Activated CD8-positive, alpha-beta memory T cell treated with anti-CD3 and anti-CD28 coated beads for 4 hours (primary cell): Measurements from ENCODE around the gene FPGT.
A peak's percentile ranks its signal among the peaks of the same experiment; 100 is the strongest.
"Not testable (repeated sequence)": the region's sequence is repeated elsewhere in the genome, so short reads cannot be mapped to it uniquely, and the experiment has no call there.

Source experiments
- DNase-seq, 2 donors: peaks; one replicate each; pipeline ENCODE4 v3.0.0-alpha.2; 2020; ENCODE audit warnings: low read depth in 2 of 2

The FPGT gene

GRCh38 chr1:74197657-74198552 is at the start of gene FPGT, which contains the start of gene LRRIQ3:
Gene FPGT, plus strand, starts transcription at chr1:74198242. Its CDS starts 37 bp downstream, at chr1:74198279.
Gene LRRIQ3, minus strand, starts transcription at chr1:74198176. Its CDS starts 14,492 bp downstream, at chr1:74183684.
- peak; percentile 89 to 92 for DNase-seq

DNA sequence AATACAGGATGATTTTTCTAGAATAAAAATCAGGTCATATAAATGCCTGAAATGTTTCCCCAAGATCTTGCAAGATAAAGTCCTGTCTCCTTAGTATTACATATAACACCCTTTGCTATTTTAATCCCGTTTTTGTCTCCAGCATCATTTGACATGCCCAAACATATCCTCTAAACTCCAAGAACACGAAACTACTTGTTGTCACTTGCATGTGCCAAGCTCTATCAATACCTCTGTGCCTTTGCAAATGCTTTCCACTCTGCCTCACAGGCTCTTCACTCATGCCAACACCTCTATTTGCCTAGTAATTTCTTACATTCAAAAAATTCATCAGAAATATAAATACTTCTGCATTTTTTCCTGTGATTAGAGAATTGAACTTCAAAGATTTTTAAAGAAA is 38.0 kb upstream of the FPGT start:
- DNase-seq: no peak

GRCh38 chr1:74161497-74161896 is 36.5 kb upstream of the FPGT start:
- no peak for DNase-seq

DNA sequence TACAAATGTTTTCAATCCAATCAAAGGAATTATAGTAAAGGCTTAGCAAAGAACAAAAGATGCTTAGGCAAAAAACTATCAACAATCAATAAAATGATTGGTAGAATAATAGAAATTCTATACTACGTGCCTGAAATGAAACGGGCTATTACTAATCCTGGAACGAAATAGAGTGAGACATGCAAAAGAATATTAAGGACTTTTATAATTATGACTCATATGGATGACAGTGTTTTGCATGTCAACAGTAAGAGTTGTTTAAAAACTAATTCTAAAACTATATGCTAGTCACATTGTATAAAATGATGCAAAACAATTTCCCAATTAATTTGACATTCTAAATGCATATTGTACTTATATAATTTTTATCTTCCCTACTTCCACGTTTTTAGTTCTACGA is 35.7 kb upstream of the FPGT start:
- DNase-seq: no peak

DNA sequence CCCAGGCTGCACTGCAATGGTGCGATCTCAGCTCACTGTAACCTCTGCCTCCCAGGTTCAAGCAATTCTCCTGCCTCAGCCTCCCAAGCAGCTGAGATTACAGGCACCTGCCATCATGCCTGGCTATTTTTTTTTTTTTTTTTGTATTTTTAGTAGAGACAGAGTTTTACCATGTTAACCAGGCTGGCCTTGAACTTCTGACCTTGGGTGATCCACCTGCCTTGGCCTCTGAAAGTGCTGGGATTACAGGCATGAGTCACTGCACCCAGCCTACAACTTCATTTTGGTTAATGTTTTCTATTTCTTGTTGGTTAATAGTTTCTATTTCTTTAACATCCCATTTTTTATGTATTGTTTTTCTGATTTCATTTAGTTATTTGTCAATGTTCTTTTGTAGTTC is 23.6 kb upstream of the FPGT start:
- DNase-seq: not testable (repeated sequence)

- no peak for DNase-seq
These were observed 17.6 kb upstream of the FPGT start for GRCh38 chr1:74180490-74180889.

GRCh38 chr1:74193908-74194307 is 4.1 kb upstream of the FPGT start:
- DNase-seq: no peak

- DNase-seq: no peak
These were observed 2.7 kb upstream of the FPGT start for GRCh38 chr1:74195339-74195738.

DNA sequence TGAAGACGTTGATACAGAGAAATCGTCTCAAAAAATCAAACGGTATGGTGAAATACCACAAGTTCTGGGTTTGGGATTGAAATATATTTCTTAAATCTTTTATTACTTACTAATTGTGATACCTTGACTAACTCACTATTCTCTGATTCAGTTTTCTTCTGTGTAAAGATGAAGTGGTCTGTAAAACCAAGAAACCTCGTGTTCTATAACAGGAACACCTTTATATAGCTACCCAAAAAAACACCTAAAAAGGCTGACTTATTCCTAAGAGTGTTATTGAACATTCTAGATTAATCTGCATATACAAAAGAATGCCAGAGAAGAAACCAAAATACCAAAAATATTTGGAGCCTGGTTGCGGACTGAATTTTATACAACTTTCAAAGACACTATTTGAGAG is 787 bp upstream of the FPGT start:
- DNase-seq: no peak

DNA sequence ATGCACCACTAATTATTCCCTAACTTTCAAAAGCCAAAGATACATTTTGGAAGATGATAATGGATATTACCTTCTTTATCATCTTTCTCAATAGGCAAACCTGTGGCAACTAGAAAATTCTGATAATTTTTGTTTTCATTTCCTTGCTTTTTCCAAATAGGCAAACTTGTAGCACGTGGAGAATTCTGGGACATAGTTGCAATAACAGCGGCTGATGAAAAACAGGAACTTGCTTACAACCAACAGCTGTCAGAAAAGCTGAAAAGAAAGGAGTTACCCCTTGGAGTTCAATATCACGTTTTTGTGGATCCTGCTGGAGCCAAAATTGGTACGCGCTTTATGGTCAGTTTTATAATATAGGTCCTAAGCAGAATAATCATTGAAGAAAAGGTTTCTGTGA is 1.5 kb downstream of the FPGT start:
- DNase-seq: no peak

DNA sequence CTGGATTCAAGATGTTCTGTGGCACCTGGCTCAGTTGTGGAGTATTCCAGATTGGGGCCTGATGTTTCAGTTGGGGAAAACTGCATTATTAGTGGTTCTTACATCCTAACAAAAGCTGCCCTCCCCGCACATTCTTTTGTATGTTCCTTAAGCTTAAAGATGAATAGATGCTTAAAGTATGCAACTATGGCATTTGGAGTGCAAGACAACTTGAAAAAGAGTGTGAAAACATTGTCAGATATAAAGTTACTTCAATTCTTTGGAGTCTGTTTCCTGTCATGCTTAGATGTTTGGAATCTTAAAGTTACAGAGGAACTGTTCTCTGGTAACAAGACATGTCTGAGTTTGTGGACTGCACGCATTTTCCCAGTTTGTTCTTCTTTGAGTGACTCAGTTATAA is 7.2 kb downstream of the FPGT start:
- DNase-seq: no peak

GRCh38 chr1:74215229-74215628 is 17.2 kb downstream of the FPGT start:
- no peak for DNase-seq

- DNase-seq: no peak
These were observed 24.7 kb downstream of the FPGT start for GRCh38 chr1:74222701-74223100.

- no peak for DNase-seq
These were observed 25.4 kb downstream of the FPGT start for GRCh38 chr1:74223453-74223852.

DNA sequence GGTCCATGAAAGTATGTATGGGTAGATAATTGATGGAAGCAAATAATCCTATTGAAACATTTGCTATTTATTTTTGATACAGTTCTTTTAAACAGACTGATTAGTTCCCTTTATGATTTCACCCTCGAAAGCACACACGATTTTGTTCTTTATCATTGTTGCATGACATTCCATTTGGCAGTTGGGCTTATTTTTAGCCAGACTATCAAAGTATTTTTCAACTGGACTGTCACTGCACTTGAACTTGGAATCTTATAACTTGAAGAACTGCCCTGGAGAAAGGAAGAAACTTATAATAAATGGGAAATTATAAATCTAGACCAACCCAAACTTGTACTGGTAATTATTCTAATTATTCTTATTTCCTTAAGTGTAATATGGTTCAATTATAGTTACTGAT is 37.1 kb downstream of the FPGT start, which contains the start of gene TNNI3K:
Gene TNNI3K (plus strand): TSS at position 235 of the 400 bp plus-strand sequence. CDS start 65 bp downstream, at position 300.
- no peak for DNase-seq

DNA sequence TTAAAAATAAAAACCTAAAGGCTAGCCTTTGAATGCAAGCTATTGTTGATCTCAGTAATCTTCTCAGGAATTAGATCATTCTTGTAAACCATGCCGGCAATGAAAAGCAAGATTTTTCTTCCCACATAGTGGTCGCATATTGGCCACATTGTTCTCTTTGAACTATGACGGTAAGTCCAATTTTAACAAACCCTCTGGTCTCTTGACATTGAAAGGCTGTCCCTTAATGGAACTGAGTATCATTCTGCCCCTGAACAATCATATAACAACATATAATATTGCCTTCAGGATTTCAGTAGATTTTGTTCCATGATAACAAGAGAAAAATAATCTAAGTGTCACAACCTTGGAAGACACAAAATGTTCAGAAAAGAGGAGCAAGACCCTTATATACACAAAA is 38.4 kb downstream of the FPGT start:
- DNase-seq: no peak

DNA sequence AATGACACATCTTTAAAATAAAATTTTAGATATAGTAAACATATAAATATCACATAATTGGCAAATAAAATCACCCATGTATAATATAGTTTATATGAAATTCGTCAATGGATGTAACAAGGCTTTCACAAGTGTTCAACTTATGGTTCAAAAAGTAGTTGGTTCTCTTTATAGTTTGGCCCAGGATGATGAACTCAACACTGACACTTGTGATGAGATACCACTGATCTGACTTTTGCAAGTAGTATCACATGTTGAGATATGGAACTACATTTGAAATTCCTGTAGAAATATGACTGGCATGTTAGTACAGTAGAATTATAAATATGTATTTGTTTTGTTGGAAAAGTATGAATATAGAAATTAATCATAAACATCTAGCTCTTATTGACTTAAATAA is 39.0 kb downstream of the FPGT start:
- no peak for DNase-seq

DNA sequence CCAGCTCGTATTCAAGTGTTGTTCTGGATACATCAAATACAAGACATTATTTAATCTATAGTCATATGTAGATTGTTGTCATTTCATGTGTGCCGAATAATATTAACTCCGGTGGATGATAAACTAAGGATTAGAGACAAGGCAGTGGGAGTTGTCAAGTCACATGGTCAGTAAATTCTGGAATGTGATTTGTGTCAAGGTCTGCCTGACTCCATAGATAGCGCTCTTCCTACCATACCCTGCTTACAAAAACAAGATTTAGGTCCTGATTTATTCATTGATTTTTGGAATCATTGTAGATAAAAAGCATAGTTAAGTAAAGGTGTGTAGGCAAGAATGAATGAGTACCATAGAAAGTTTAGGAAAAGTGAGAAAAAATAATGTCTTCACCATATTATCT is 39.7 kb downstream of the FPGT start:
- no peak for DNase-seq

DNA sequence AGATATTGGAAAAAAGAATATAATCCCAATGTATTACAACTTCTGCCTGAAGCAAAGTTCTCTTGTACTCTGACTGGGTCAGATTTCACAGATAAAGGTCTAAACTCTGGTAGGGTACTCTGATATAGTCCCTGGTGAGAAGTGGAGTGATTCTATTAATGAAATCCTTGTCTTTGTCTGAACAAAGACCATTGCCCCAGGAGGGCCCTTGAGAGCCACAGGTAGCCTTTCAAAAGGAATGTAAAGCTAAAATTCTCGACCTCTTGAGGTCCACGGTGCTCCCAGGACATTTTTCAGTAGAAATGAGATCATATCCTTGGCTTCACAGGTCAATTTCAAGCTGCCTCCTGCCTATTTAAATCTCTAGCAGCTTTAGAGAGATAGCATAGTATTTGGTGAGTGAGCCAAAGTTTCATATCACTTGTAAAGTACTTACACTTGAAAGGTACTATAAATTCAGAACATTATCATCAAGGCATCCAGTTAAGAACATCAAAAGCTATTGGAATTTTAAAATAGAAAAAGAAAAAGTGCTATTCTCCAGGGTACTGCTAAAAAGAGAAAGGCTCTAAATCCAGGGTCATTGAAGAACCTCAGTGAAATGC is 47.2 kb downstream of the FPGT start:
- DNase-seq: no peak

DNA sequence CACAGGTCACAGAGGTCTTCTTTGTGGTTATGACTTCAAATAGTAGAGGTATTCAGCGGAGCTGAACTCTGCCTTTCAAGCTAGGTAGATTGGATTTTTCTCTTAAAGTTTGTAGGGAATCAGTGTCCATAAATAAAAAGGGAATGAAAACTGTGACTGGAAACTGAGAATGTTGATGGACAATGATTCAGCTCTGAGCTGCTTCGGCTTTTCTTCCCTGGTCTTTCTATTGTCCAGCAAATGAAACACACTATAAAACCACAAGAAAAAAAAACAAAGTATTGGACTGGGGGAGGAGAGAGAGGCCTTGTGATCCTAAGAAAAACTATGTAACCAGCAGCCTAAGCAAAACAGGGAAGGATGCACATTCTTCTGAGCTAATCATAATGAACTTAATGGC is 48.3 kb downstream of the FPGT start:
- no peak for DNase-seq

DNA sequence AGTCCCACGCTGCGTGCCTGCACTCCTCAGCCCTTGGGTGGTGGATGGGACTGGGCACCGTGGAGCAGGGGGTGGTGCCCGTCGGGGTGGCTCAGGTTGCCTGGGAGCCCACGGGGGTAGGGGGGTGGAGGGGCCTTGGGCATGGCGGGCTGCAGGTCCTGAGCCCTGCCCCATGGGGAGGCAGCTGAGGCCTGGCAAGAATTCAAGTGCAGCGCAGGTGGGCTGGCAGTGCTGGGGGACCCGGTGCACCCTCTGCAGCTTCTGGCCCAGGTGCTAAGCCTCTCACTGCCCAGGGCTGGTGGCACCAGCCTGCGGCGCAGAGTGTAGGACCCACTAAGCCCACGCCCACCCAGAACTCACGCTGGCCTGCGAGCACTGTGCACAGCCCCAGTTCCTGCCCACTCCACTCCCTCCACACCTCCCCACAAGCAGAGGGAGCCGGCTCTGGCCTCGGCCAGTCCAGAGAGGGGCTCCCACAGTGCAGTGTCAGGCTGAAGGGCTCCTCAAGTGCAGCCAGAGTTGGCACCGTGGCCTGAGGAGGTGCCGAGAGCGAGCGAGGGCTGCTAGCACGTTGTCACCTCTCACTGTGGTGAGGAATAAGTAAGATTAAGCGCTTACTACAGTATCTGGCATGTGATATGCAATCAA is 50.0 kb downstream of the FPGT start:
- DNase-seq: no peak

DNA sequence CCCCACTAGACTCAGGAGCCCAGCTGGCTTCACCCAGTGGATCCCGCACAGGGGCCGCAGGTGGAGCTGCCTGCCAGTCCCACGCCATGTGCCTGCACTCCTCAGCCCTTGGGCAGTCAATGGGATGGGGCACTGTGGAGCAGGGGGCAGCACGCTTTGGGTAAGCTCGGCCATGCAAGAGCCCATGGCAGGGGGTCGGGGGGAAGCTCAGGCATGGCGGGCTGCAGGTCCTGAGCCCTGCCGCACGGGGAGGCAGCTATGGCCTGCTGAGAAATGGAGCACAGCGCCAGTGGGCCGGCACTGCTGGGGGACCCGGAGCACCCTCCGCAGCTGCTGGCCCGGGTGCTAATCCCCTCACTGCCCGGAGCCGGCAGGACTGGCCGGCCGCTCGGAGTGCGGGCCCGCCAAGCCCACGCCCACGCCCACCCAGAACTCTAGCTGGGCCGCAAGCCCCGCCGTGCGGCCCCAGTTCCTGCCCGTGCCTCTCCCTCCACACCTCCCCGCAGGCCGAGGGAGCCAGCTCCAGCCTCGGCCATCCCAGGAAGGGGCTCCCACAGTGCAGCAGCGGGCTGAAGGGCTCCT is 55.3 kb downstream of the FPGT start:
- not testable (repeated sequence) for DNase-seq
